SK-N-SH treated with all-trans-retinoic acid at 6 μM for 48 hours (cell line): Measurements from ENCODE around the gene THADA.

ENCODE experiments used
- ATAC-seq: fragments of 200-7000 bp; cut with Tn5 transposase; 3 replicates; pipeline ENCODE4 v1.9.1; 2020; ENCODE audit warnings: mild to moderate bottlenecking, moderate library complexity
- ARNTL ChIP-seq: fragments of 450-650 bp; formaldehyde crosslinking; IDR thresholded peaks from 2 replicates; pipeline ENCODE4 v1.5.0; 2020; ENCODE audit warnings: low read depth, mild to moderate bottlenecking, moderate library complexity, borderline replicate concordance
- BACH2 ChIP-seq: fragments of 250-450 bp; sonication (Bioruptor Pico); IDR thresholded peaks from 2 replicates; pipeline ENCODE4 v1.9.0; 2021; ENCODE audit warnings: mild to moderate bottlenecking, borderline replicate concordance
- CSDC2 ChIP-seq: fragments of 250-450 bp; sonication (Bioruptor Pico); IDR thresholded peaks from 2 replicates; pipeline ENCODE4 v1.5.0; 2020; ENCODE audit warnings: mild to moderate bottlenecking, moderate library complexity
- CSRNP3 ChIP-seq: fragments of 250-450 bp; sonication (Bioruptor Pico); IDR thresholded peaks from 2 replicates; pipeline ENCODE4 v1.5.1; 2021; ENCODE audit warnings: mild to moderate bottlenecking, moderate library complexity
- ESRRG ChIP-seq: fragments of 250-450 bp; sonication (Bioruptor Pico); IDR thresholded peaks from 2 replicates; pipeline ENCODE4 v1.6.1; 2021; ENCODE audit warnings: mild to moderate bottlenecking
- GLIS3 ChIP-seq: fragments of 250-450 bp; sonication (Bioruptor Pico); IDR thresholded peaks from 2 replicates; pipeline ENCODE4 v1.5.0; 2020; ENCODE audit warnings: mild to moderate bottlenecking, moderate library complexity
- ISL1 ChIP-seq: fragments of 250-450 bp; sonication (Bioruptor Pico); IDR thresholded peaks from 2 replicates; pipeline ENCODE4 v2.1.2; 2022; ENCODE audit warnings: mild to moderate bottlenecking, moderate library complexity
- OSR1 ChIP-seq: fragments of 250-450 bp; sonication (Bioruptor Pico); IDR thresholded peaks from 2 replicates; pipeline ENCODE4 v1.8.0; 2022; ENCODE audit warnings: moderate library complexity, mild to moderate bottlenecking, inconsistent platforms
- POU6F1 ChIP-seq: fragments of 250-450 bp; sonication (Bioruptor Pico); IDR thresholded peaks from 2 replicates; pipeline ENCODE4 v1.8.0; 2021; ENCODE audit warnings: low read depth, mild to moderate bottlenecking, moderate library complexity, borderline replicate concordance
- PPARA ChIP-seq: fragments of 250-450 bp; sonication (Bioruptor Pico); IDR thresholded peaks from 2 replicates; pipeline ENCODE4 v1.5.0; 2020; ENCODE audit warnings: mild to moderate bottlenecking, borderline replicate concordance
- SNAI2 ChIP-seq: fragments of 250-450 bp; sonication (Bioruptor Pico); IDR thresholded peaks from 2 replicates; pipeline ENCODE4 v1.5.0; 2020; ENCODE audit warnings: mild to moderate bottlenecking, moderate library complexity
- TCF4 ChIP-seq: fragments of 250-450 bp; sonication (Bioruptor Pico); IDR thresholded peaks from 2 replicates; pipeline ENCODE4 v1.8.0; 2021; ENCODE audit warnings: mild to moderate bottlenecking, moderate library complexity, borderline replicate concordance
- TOX ChIP-seq: fragments of 250-450 bp; sonication (Bioruptor Pico); IDR thresholded peaks from 2 replicates; pipeline ENCODE4 v1.8.0; 2021; ENCODE audit warnings: mild to moderate bottlenecking, moderate library complexity, borderline replicate concordance
- TSHZ2 ChIP-seq: fragments of 250-450 bp; sonication (Bioruptor Pico); IDR thresholded peaks from 2 replicates; pipeline ENCODE4 v1.5.0; 2020; ENCODE audit warnings: mild to moderate bottlenecking, moderate library complexity
- ZC3H10 ChIP-seq: fragments of 250-450 bp; sonication (Bioruptor Pico); IDR thresholded peaks from 2 replicates; pipeline ENCODE4 v1.5.1; 2021; ENCODE audit warnings: mild to moderate bottlenecking, moderate library complexity
- ZFP3 ChIP-seq: fragments of 250-450 bp; sonication (Bioruptor Pico); IDR thresholded peaks from 2 replicates; pipeline ENCODE4 v1.5.0; 2020; ENCODE audit warnings: mild to moderate bottlenecking, moderate library complexity
- ZFP30 ChIP-seq: fragments of 450-650 bp; formaldehyde crosslinking; IDR thresholded peaks from 2 replicates; pipeline ENCODE4 v1.5.0; 2022; ENCODE audit warnings: mild to moderate bottlenecking, moderate library complexity
- ZNF565 ChIP-seq: fragments of 450-650 bp; formaldehyde crosslinking; conservative IDR thresholded peaks from 2 replicates; pipeline ENCODE4 v1.5.0; 2020; ENCODE audit warnings: low read depth, mild to moderate bottlenecking, moderate library complexity
- ZNF70 ChIP-seq: fragments of 450-650 bp; formaldehyde crosslinking; IDR thresholded peaks from 2 replicates; pipeline ENCODE4 v1.5.0; 2020; ENCODE audit warnings: mild to moderate bottlenecking, moderate library complexity
- ZNF8 ChIP-seq: fragments of 450-650 bp; formaldehyde crosslinking; IDR thresholded peaks from 2 replicates; pipeline ENCODE4 v1.5.0; 2020; ENCODE audit warnings: mild to moderate bottlenecking, moderate library complexity
- TF ChIP-seq, protein P1 (sequence below): fragments of 250-450 bp; sonication (Bioruptor Pico); IDR thresholded peaks from 2 replicates; pipeline ENCODE4 v1.8.0; 2020; ENCODE audit warnings: mild to moderate bottlenecking, moderate library complexity, borderline replicate concordance

THADA gene

GRCh38 chr2:43391201-43391877 is 204.5 kb downstream of the THADA start:
- no peak for TF ChIP-seq CSDC2 (CRISPR knock-in tag)
- TF ChIP-seq ARNTL (CRISPR knock-in tag), result no peak
- TF ChIP-seq ZNF565 (CRISPR knock-in tag), result no peak
- no peak for TF ChIP-seq GLIS3
- no peak for TF ChIP-seq TSHZ2
- no peak for TF ChIP-seq BACH2
- TF ChIP-seq TCF4 (CRISPR knock-in tag), result no peak
- TF ChIP-seq ZFP3, result no peak
- TF ChIP-seq TOX, result no peak
- TF ChIP-seq ISL1 (CRISPR knock-in tag), result no peak
- no peak for TF ChIP-seq ZNF8 (CRISPR knock-in tag)
- TF ChIP-seq, protein P1, sequence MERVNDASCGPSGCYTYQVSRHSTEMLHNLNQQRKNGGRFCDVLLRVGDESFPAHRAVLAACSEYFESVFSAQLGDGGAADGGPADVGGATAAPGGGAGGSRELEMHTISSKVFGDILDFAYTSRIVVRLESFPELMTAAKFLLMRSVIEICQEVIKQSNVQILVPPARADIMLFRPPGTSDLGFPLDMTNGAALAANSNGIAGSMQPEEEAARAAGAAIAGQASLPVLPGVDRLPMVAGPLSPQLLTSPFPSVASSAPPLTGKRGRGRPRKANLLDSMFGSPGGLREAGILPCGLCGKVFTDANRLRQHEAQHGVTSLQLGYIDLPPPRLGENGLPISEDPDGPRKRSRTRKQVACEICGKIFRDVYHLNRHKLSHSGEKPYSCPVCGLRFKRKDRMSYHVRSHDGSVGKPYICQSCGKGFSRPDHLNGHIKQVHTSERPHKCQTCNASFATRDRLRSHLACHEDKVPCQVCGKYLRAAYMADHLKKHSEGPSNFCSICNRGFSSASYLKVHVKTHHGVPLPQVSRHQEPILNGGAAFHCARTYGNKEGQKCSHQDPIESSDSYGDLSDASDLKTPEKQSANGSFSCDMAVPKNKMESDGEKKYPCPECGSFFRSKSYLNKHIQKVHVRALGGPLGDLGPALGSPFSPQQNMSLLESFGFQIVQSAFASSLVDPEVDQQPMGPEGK (CRISPR knock-in tag), result no peak
- no peak for TF ChIP-seq PPARA (CRISPR knock-in tag)
- no peak for TF ChIP-seq ZNF70 (CRISPR knock-in tag)
- no peak for TF ChIP-seq ESRRG (CRISPR knock-in tag)
- no peak for TF ChIP-seq ZFP30
- TF ChIP-seq POU6F1 (CRISPR knock-in tag), result no peak
- TF ChIP-seq CSRNP3 (CRISPR knock-in tag), result no peak
- peak; percentile 78 for ATAC-seq

GRCh38 chr2:43389581-43390466 is 206.0 kb downstream of the THADA start:
- ATAC-seq, result no peak
- TF ChIP-seq ZFP3 (no peak), GLIS3 (no peak), TSHZ2 (no peak), PPARA (CRISPR knock-in tag) (no peak), ZNF565 (CRISPR knock-in tag) (no peak), BACH2 (no peak), ZFP30 (no peak), ISL1 (CRISPR knock-in tag) (no peak), POU6F1 (CRISPR knock-in tag) (no peak), SNAI2 (no peak), TOX (no peak), ARNTL (CRISPR knock-in tag) (no peak), ZNF70 (CRISPR knock-in tag) (no peak), ZC3H10 (no peak), OSR1 (no peak), TCF4 (CRISPR knock-in tag) (no peak)
- TF ChIP-seq, protein P1 (CRISPR knock-in tag), result no peak
